GM20000 (cell line): Measurements from ENCODE around the gene MRPL49.

Experiments
- DNase-seq: peaks from one replicate; pipeline ENCODE4 v3.0.0; 2012; ENCODE audit warnings: low spot score
- CTCF ChIP-seq: IDR thresholded peaks from 2 replicates; pipeline ENCODE4 v1.5.1; 2012; ENCODE audit warnings: mild to moderate bottlenecking, control low read depth; ENCODE audit errors: extremely low read depth, missing control alignments

Gene MRPL49

DNA sequence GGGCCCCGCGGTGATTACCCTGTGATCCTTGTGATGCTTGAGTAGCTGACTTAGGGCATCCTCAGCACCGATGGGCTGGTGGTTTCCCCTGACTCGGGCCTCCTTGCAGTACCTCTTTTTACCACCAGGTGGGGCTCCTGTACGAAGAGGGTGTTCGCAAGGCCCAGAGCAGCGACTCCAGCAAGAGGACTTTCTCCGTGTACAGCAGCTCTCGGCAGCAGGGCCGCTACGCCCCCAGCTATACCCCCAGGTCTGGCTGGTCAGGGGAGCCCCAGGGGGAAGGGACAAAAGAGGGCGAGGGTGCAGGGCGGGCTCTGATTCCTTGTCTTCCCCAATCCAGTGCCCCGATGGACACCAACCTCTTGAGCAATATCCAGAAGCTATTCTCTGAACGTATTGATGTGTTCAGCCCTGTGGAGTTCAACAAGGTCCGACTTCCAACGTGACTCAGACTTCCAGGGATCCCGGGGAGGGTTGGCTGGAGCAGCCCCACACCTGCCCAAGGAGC, 11.7 kb upstream of the MRPL49 start:
- TF ChIP-seq CTCF: peak; percentile 93
- DNase-seq: peak; percentile 95

GRCh38 chr11:65111159-65111743, 10.9 kb upstream of the MRPL49 start:
- TF ChIP-seq CTCF: no peak
- DNase-seq: no peak

- DNase-seq: peak; percentile 98
- no peak for TF ChIP-seq CTCF
Measured at GRCh38 chr11:65111744-65112545, 10.2 kb upstream of the MRPL49 start, which contains the start of gene TM7SF2. TSS of gene TM7SF2 (plus strand) at chr11:65111872. CDS start at chr11:65112016, 144 bp downstream.

DNA sequence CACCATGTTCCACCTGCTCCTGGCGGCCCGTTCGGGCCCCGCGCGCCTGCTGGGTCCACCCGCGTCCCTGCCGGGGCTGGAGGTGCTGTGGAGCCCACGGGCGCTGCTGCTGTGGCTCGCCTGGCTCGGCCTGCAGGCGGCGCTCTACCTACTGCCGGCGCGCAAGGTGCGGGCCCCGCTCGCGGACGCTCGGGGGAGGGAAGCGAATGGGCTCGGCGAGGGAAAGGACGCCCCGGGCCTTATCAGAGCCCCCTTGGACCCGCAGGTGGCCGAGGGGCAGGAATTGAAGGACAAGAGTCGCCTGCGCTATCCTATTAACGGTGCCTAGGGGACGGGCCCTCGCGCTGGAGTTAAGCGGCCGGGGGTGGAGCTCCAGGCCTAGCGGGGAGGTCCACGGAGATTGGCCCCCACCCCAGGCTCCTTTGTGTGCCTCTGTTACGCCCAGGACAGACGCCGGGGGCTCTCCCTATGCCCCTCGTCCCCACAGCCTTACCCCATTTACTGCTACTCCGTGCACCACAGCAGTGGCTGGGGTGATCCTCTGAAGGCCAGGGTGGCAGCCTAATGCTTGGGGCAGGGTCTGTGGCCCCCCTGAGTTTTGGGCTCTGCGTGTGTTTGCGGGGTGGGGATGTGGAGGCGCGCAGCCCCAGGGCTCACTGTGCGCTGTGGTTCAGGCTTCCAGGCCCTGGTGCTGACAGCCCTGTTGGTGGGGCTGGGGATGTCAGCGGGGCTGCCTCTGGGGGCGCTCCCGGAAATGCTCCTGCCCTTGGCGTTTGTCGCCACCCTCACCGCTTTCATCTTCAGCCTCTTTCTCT, 9.4 kb upstream of the MRPL49 start:
- DNase-seq: peak; percentile 84
- TF ChIP-seq CTCF: peak; percentile 98

GRCh38 chr11:65113361-65113756, 8.8 kb upstream of the MRPL49 start:
- no peak for TF ChIP-seq CTCF
- no peak for DNase-seq

GRCh38 chr11:65113839-65114238, 8.3 kb upstream of the MRPL49 start:
- no peak for TF ChIP-seq CTCF
- no peak for DNase-seq
